GM12891 (cell line): Measurements from ENCODE around the gene CISH.

Experiments
- POLR2A ChIP-seq: IDR thresholded peaks from 2 replicates; pipeline ENCODE4 v1.6.1; 2011; ENCODE audit warnings: low read depth, low read length, control low read depth
- POLR2AphosphoS5 ChIP-seq: IDR thresholded peaks from 2 replicates; pipeline ENCODE4 v1.6.1; 2011; ENCODE audit warnings: low read depth, low read length, control low read depth

DNA sequence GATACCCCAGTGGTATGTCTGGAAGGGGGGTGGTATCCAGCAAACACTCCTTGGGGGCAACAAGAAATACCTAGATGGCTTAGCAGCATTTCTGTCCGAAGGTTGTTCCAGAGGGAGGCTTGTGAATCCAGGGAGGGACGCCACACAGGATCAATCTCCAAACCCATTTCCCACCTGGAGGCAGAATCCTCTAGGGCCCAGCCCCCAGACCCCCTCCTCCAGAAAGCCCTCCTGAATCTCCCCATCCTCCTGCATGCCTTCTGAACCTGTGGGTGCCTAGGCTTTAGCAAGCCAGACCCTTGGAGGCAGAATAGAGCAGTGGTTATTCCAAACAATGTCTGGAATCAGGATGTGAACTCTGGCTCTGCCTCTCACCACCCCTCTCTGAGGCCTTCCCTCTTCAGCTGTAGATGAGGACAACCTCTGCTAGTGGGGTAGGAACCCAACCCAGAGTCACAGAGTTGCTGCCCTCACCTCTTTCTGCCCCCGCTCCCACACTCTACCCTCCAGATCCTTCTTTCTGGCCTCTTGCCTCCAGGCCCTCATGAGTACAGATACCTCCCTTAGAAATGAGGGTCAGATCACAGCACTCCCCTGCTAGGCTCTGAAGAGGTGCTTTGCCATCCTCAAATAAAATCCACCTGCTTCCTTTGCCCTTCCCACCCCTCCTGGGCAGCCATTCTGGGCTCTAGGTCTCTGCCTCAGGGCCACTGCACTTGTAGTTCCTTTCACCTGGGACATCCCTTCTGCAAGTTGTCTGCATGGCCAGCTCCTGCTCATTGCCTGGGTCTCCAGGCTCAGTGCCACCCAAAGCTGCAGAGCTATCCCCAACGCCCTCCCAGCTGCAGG lies 8.1 kb downstream of the CISH start:
- TF ChIP-seq POLR2A = no peak
- no peak for TF ChIP-seq POLR2AphosphoS5
